Gastroesophageal sphincter (tissue), 4 donors: ENCODE measurements around the gene KCNK15. TPM values are rescaled to one million over a fixed set of nuclear protein-coding genes. Genes with fewer than 3 reads are reported as not detected.

Source experiments
- ATAC-seq: fragments of 150-250 bp; one replicate; pipeline ENCODE4 v1.9.1; 2016; ENCODE audit warnings: mild to moderate bottlenecking, moderate library complexity
- H3K27ac ChIP-seq, 4 donors: fragments of 200-600 bp; sonication (generic) in 3 of 4; 1 replicate in 3 of 4; 2 replicates in 1 of 4; pipeline ENCODE4 v1.5.1; 2016 to 2019
- H3K27me3 ChIP-seq: fragments of 200-600 bp; sonication (generic); one replicate; pipeline ENCODE4 v1.5.1; 2019
- H3K36me3 ChIP-seq, 2 donors: fragments of 200-600 bp; sonication (generic); one replicate each; pipeline ENCODE4 v1.5.1; 2019; ENCODE audit warnings: control low read depth in 1 of 2
- H3K4me1 ChIP-seq, 3 donors: fragments of 200-600 bp; sonication (generic); 1 replicate in 2 of 3; 2 replicates in 1 of 3; pipeline ENCODE4 v1.5.1; 2016 to 2019; ENCODE audit warnings: control low read depth in 2 of 3
- H3K4me3 ChIP-seq, 2 donors: fragments of 200-600 bp; sonication (generic); one replicate each; pipeline ENCODE4 v1.5.1; 2019; ENCODE audit warnings: mild to moderate bottlenecking in 1 of 2, moderate library complexity in 1 of 2
- H3K9me3 ChIP-seq, 3 donors: fragments of 200-600 bp; sonication (generic); one replicate each; pipeline ENCODE4 v1.5.1; 2017 to 2019; ENCODE audit warnings: control low read depth in 2 of 3
- CTCF ChIP-seq, 4 experiments: fragments of 200-600 bp in 2 of 4; fragments of 450-650 bp in 2 of 4; sonication (generic) in 1 of 4; IDR thresholded peaks; one replicate each; pipeline ENCODE4 v1.5.1; 2017 to 2019; ENCODE audit warnings: antibody characterized with exemption in 4 of 4, mild to moderate bottlenecking in 2 of 4, moderate library complexity in 2 of 4
- EP300 ChIP-seq: sonication (generic); formaldehyde crosslinking; IDR thresholded peaks from one replicate; pipeline ENCODE4 v1.6.1; 2017; ENCODE audit warnings: antibody characterized with exemption, mild to moderate bottlenecking
- POLR2A ChIP-seq, 2 donors: fragments of 450-650 bp; IDR thresholded peaks; one replicate each; pipeline ENCODE4 v1.6.1; 2017; ENCODE audit warnings: antibody characterized with exemption in 2 of 2, mild to moderate bottlenecking in 2 of 2, moderate library complexity in 1 of 2
- POLR2AphosphoS5 ChIP-seq: sonication (generic); formaldehyde crosslinking; IDR thresholded peaks from one replicate; pipeline ENCODE4 v1.6.1; 2017; ENCODE audit warnings: antibody characterized with exemption
- WGBS, 2 donors: methylation state at CpG; one replicate each; pipeline ENCODE4 v1.1.5; 2018; ENCODE audit warnings: low coverage in 1 of 2; 5-methylcytosine and 5-hydroxymethylcytosine counted together
- total RNA-seq, 4 donors: library from RNA; depleted of rRNA; stranded (reverse); fragments of >200 nt; gene quantifications; one replicate each; pipeline ENCODE4 v1.1.0, GENCODE V29; 2016

Gene KCNK15
- total RNA-seq, 4 donors from 2014 or later, result 1.3 to 4.7 (median 2.8) TPM

GRCh38 chr20:44719841-44720240 is 25.8 kb upstream of the KCNK15 start:
- H3K27ac ChIP-seq, result peak overlapping the region; percentile 16 to 87 (median 80)
- H3K36me3 ChIP-seq, result no peaks in the 10 kb centered on the region
- no peaks in the 10 kb centered on the region for H3K9me3 ChIP-seq
- TF ChIP-seq CTCF (IDR thresholded peaks at IDR 0.05) (no peak), POLR2AphosphoS5 (no peak), POLR2A (IDR thresholded peaks at IDR 0.05) (no peak), EP300 (no peak)
- H3K27me3 ChIP-seq, result no peaks in the 10 kb centered on the region
- no peak overlapping the region for H3K4me3 ChIP-seq
- no CpG with 5 or more reads among the region's 19 CpGs for WGBS, 2 donors
- ATAC-seq, result no peak
- peaks cover 0 to 69% (median 21%) of the 10 kb centered on the region in 3 donors for H3K4me1 ChIP-seq

GRCh38 chr20:44720621-44720996 is 25.1 kb upstream of the KCNK15 start:
- 31 to 50% methylated on average over 6 of the region's 7 CpGs for WGBS, 2 donors
- peak overlapping the region; percentile 16 to 87 (median 80) for H3K27ac ChIP-seq
- ATAC-seq, result peak; percentile 71
- H3K4me1 ChIP-seq, result peaks cover 0 to 61% (median 18%) of the 10 kb centered on the region in 3 donors
- H3K36me3 ChIP-seq, result no peaks in the 10 kb centered on the region
- no peaks in the 10 kb centered on the region for H3K9me3 ChIP-seq
- H3K4me3 ChIP-seq, result no peak overlapping the region
- H3K27me3 ChIP-seq, result no peaks in the 10 kb centered on the region
- TF ChIP-seq POLR2AphosphoS5 (no peak), CTCF (IDR thresholded peaks at IDR 0.05) (no peak), EP300 (no peak), POLR2A (IDR thresholded peaks at IDR 0.05) (no peak)

GRCh38 chr20:44720997-44721784 is 24.5 kb upstream of the KCNK15 start:
- Histone ChIP-seq H3K9me3 (no peaks in the 10 kb centered on the region), H3K36me3 (no peaks in the 10 kb centered on the region), H3K27ac (peak overlapping the region; percentile 16 to 87 (median 80)), H3K4me1 (peaks cover 0 to 55% (median 15%) of the 10 kb centered on the region in 3 donors), H3K27me3 (no peaks in the 10 kb centered on the region), H3K4me3 (no peak overlapping the region)
- 28 to 39% methylated on average over 6 to 11 of the region's 11 CpGs for WGBS, 2 donors
- TF ChIP-seq POLR2AphosphoS5, result peak; percentile 27
- TF ChIP-seq CTCF (IDR thresholded peaks at IDR 0.05), result no peak
- peak; percentile 77 for ATAC-seq

GRCh38 chr20:44721785-44722054 is 23.9 kb upstream of the KCNK15 start:
- H3K4me1 ChIP-seq, result peaks cover 0 to 50% (median 15%) of the 10 kb centered on the region in 3 donors
- no peaks in the 10 kb centered on the region for H3K9me3 ChIP-seq
- no peaks in the 10 kb centered on the region for H3K27me3 ChIP-seq
- TF ChIP-seq CTCF (IDR thresholded peaks at IDR 0.05) (no peak), EP300 (no peak), POLR2AphosphoS5 (no peak), POLR2A (IDR thresholded peaks at IDR 0.05) (no peak)
- H3K27ac ChIP-seq, result peak overlapping the region in 3 of 4 donors; percentile 76 to 83 (median 77)
- no peak for ATAC-seq
- H3K4me3 ChIP-seq, result no peak overlapping the region
- H3K36me3 ChIP-seq, result no peaks in the 10 kb centered on the region
- WGBS, 2 donors, result 100% methylated on average over 1 of the region's 1 CpG; no CpG with 5 or more reads in 1 of the 2 donors

GRCh38 chr20:44722990-44723389 is 22.7 kb upstream of the KCNK15 start:
- 83 to 85% methylated on average over 1 of the region's 2 CpGs for WGBS, 2 donors
- Histone ChIP-seq H3K9me3 (no peaks in the 10 kb centered on the region), H3K4me3 (no peak overlapping the region), H3K36me3 (peaks cover 0 to 5% of the 10 kb centered on the region in 2 donors), H3K27ac (peak overlapping the region in 3 of 4 donors; percentile 22 to 83 (median 77)), H3K4me1 (peaks cover 0 to 46% (median 15%) of the 10 kb centered on the region in 3 donors), H3K27me3 (no peaks in the 10 kb centered on the region)
- TF ChIP-seq POLR2A (IDR thresholded peaks at IDR 0.05) (no peak), POLR2AphosphoS5 (no peak), EP300 (no peak), CTCF (IDR thresholded peaks at IDR 0.05) (no peak)
- no peak for ATAC-seq
